Psoas muscle (tissue), 8 donors: ENCODE measurements around the gene FBXW11. TPM values are rescaled to one million over a fixed set of nuclear protein-coding genes. Genes with fewer than 3 reads are reported as not detected.

Experiments used
- ATAC-seq, 4 donors: fragments of 200-7000 bp; cut with Tn5 transposase; one replicate each; pipeline ENCODE4 v1.9.1; 2020; ENCODE audit warnings: moderate library complexity in 3 of 4, mild to moderate bottlenecking in 2 of 4
- DNase-seq, 2 donors: peaks; one replicate each; pipeline ENCODE4 v3.0.0-alpha.2; 2020
- H3K27ac ChIP-seq: fragments of 200-600 bp; one replicate; pipeline ENCODE4 v1.8.0; 2022
- H3K27me3 ChIP-seq, 3 donors: fragments of 200-600 bp in 1 of 3; one replicate each; pipeline versions ENCODE4 v1.6.1 to v1.8.0; 2013 to 2022; ENCODE audit warnings: low read length in 2 of 3, mild to moderate bottlenecking in 2 of 3, moderate library complexity in 1 of 3; ENCODE audit not compliant: insufficient read depth in 3 of 3
- H3K36me3 ChIP-seq, 2 donors: fragments of 200-600 bp in 1 of 2; one replicate each; pipeline versions ENCODE4 v1.6.1 to v1.8.0; 2013 to 2022; ENCODE audit warnings: low read depth in 1 of 2, mild to moderate bottlenecking in 1 of 2, moderate library complexity in 1 of 2; ENCODE audit not compliant: insufficient read depth in 1 of 2
- H3K4me1 ChIP-seq: fragments of 200-600 bp; one replicate; pipeline ENCODE4 v1.8.0; 2022
- H3K4me3 ChIP-seq: fragments of 200-600 bp; one replicate; pipeline ENCODE4 v1.8.0; 2022; ENCODE audit warnings: mild to moderate bottlenecking
- H3K9me3 ChIP-seq: fragments of 200-600 bp; one replicate; pipeline ENCODE4 v1.8.0; 2022
- CTCF ChIP-seq: fragments of 200-600 bp; IDR thresholded peaks from one replicate; pipeline ENCODE4 v1.8.0; 2022; ENCODE audit warnings: antibody characterized with exemption
- WGBS, 3 donors: extraction: QIAGEN DNeasy Blood & Tissue Kit; methylation state at CpG; one replicate each; pipeline versions ENCODE4 v1.1.6 to v1.1.7; 2013; 5-methylcytosine and 5-hydroxymethylcytosine counted together
- intact Hi-C, 2 donors: fragments of 100-400 bp; cut with DNase I; formaldehyde crosslinking; loops; one replicate each; pipeline versions ENCODE4 v1.11.0 to v1.14.2; 2022
- polyA plus RNA-seq, 3 donors: library from polyadenylated mRNA; stranded (reverse); fragments of 200-250 nt; gene quantifications; one replicate each; pipeline ENCODE4 v1.2.3, GENCODE V29; 2013
- total RNA-seq, 4 donors: library from RNA; stranded (reverse); fragmentation: NEBNext Ultra II Directional in 2 of 4; extraction: Animal tissue kit (Norgen Biotek cat#: 25700) in 2 of 4; gene quantifications; one replicate each; pipeline versions ENCODE4 v1.2.1 to v1.2.4, GENCODE V29; 2021 to 2023
- donor health status: healthy with polysubstance abuse.
- donor health status: DM: no; HTN: no; CAD: no; lungs with moderate emphysema.
- donor health status: Bipolar disorder and iron deficiency.
- donor health status: healthy.
- donor health status: DM: yes; HTN: yes; CAD: no.
- donor health status: DM: no; HTN: no; CAD: no.
- donor health status: DM: no; HTN: no; CAD: no.
- donor health status: DM: yes; HTN: yes; CAD: no.

FBXW11 gene
- total and polyA plus RNA-seq, 7 donors = 14.7 to 62.8 (median 50.1) TPM

GRCh38 chr5:172052450-172053236 is 46.2 kb upstream of the FBXW11 start:
- H3K9me3 ChIP-seq = no peaks in the 10 kb centered on the region
- WGBS, 3 donors = 83 to 89% (median 85%) methylated on average over 19 of the region's 19 CpGs
- peak in 1 of 2 donors; percentile 33 for DNase-seq
- H3K4me1 ChIP-seq = no peaks in the 10 kb centered on the region
- ATAC-seq = no peak
- H3K27ac ChIP-seq = no peak overlapping the region
- intact Hi-C loops = no loop called here
- H3K27me3 ChIP-seq = no peaks in the 10 kb centered on the region
- H3K36me3 ChIP-seq = peaks cover 0 to 24% of the 10 kb centered on the region in 2 donors
- no peak for TF ChIP-seq CTCF
- H3K4me3 ChIP-seq = no peak overlapping the region

- no peak for TF ChIP-seq CTCF
- Histone ChIP-seq H3K4me3 (no peak overlapping the region), H3K36me3 (peaks cover 0 to 23% of the 10 kb centered on the region in 2 donors), H3K9me3 (no peaks in the 10 kb centered on the region), H3K4me1 (no peaks in the 10 kb centered on the region), H3K27ac (no peak overlapping the region), H3K27me3 (no peaks in the 10 kb centered on the region)
- ATAC-seq (no peak), DNase-seq (no peak)
- WGBS, 3 donors = 85 to 87% (median 85%) methylated on average over 16 of the region's 16 CpGs
- intact Hi-C loops = no loop called here
Measured at GRCh38 chr5:172051643-172052339, 45.4 kb upstream of the FBXW11 start.

- Histone ChIP-seq H3K9me3 (no peaks in the 10 kb centered on the region), H3K27ac (no peak overlapping the region), H3K4me3 (no peak overlapping the region), H3K36me3 (peaks cover 0 to 23% of the 10 kb centered on the region in 2 donors), H3K4me1 (no peaks in the 10 kb centered on the region), H3K27me3 (no peaks in the 10 kb centered on the region)
- WGBS, 3 donors = 85 to 89% (median 88%) methylated on average over 4 of the region's 4 CpGs
- no peak for ATAC-seq
- DNase-seq = no peak
- TF ChIP-seq CTCF = no peak
- intact Hi-C loops = no loop called here
Measured at GRCh38 chr5:172050080-172050479, 43.6 kb upstream of the FBXW11 start.

GRCh38 chr5:172049226-172049796 is 42.9 kb upstream of the FBXW11 start:
- peaks cover 0 to 20% of the 10 kb centered on the region in 2 donors for H3K36me3 ChIP-seq
- no peaks in the 10 kb centered on the region for H3K4me1 ChIP-seq
- intact Hi-C loops = loop anchor here in 1 of 2 donors (10.0 kb wide), 1 partner anchor 625 kb away; no protein-coding TSS in a partner anchor
- no peak for DNase-seq
- TF ChIP-seq CTCF = no peak
- H3K9me3 ChIP-seq = no peaks in the 10 kb centered on the region
- no peak overlapping the region for H3K27ac ChIP-seq
- H3K4me3 ChIP-seq = no peak overlapping the region
- ATAC-seq = no peak
- no peaks in the 10 kb centered on the region for H3K27me3 ChIP-seq
- WGBS, 3 donors = 59 to 67% (median 59%) methylated on average over 12 of the region's 12 CpGs
